ENCODE data around the gene CYS1.

DNA sequence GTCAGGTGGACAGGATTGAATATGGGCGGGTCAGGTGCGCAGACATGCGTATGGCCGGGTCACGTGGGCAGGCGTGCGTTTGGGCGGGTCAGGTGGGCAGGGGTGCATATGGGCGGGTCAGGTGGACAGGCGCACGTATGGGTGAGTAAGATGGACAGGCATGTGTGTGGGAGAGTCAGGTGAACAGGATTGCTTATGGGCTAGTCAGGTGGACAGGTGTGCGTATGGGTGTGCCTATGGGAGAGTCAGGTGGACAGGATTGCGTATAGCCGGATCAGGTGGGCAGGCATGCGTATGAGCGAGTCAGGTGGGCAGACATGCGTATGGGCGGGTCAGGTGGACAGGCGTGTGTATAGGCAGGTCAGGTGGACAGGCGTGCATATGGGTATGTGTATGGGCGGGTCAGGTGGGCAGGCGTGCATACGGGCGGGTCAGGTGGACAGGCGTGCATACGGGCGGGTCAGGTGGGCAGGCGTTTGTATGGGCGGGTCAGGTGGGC is 67.2 kb downstream of the CYS1 start:
- TF ChIP-seq, protein P1, sequence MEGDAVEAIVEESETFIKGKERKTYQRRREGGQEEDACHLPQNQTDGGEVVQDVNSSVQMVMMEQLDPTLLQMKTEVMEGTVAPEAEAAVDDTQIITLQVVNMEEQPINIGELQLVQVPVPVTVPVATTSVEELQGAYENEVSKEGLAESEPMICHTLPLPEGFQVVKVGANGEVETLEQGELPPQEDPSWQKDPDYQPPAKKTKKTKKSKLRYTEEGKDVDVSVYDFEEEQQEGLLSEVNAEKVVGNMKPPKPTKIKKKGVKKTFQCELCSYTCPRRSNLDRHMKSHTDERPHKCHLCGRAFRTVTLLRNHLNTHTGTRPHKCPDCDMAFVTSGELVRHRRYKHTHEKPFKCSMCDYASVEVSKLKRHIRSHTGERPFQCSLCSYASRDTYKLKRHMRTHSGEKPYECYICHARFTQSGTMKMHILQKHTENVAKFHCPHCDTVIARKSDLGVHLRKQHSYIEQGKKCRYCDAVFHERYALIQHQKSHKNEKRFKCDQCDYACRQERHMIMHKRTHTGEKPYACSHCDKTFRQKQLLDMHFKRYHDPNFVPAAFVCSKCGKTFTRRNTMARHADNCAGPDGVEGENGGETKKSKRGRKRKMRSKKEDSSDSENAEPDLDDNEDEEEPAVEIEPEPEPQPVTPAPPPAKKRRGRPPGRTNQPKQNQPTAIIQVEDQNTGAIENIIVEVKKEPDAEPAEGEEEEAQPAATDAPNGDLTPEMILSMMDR (IDR thresholded peaks at IDR 0.05; ENCODE audit: insufficient read depth, low read length, poor library complexity, severe bottlenecking), result no peak
- TF ChIP-seq EZH2phosphoT487 (conservative IDR thresholded peaks at IDR 0.05; ENCODE audit: low read length), result no peak
